ENCODE data around the gene NUDT16.

The NUDT16 gene

DNA sequence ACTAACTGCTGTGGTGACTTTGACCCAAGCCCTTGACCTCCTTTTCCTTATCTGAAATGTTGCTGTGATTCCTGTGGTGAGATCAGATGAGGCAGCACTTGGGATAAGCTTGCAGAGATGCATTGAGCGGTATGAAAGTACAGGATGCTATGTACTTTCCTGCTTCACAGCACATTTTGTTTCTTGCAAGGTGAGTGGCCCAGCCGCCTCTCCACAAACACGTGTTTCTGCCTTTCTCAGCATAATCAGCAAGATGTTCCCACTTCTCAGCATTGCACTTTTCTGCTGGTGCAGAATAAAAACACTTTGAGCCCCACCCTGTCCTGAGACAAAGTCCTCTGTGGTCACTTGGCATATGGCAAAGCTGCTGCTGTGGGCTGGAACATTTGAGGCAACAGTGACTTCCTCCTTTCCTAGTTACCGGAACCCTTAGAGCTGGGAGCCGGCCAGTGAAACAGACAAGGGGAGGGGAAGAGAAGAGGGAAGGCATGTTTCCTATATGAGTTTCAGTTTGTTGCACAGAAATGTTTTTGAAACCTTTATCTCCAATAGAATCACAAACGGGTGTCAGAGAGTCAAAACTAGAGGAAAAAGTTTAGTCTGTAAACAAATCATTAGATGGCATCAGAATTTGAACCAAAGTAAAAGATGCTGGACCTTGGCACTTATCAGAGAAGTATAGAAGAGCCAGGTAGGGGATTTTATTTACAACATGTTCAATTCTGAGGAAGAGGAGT lies 5.0 kb downstream of the NUDT16 start:
- DNase-seq = peak in 19 of 51 donors; percentile 4 to 38 (median 18)

DNA sequence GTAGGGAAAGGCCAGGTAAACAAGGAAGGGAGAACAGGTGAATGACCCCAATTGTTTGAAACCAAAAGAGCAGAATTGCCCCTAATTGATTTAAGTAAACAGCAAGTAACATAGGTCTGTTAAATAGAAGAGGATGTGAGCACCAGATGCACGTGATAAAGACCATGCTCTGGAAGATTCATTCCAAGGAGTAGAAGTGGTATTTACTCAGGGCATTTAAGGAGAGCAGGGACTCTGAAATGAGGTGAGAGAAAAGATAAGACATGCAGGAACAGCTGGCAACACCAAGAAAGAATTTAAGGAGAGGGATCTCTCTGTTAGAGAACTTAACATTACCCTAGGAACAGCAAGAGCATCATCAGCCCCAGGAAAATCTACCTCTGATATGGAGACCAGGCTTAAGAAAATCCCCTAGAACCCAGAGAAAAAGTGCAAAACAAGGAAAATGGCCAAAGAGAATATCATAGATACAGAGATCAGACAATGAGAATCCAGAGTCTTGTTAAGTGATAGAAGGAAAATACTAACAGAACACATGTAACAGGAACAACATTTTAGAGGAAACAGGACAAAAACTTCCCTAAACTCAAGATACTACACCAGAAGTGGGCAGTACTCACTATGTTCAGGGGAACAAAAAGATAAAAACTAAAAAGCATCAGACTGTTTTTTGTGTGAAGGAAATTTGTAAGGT lies 6.4 kb downstream of the NUDT16 start:
- DNase-seq = no peak

DNA sequence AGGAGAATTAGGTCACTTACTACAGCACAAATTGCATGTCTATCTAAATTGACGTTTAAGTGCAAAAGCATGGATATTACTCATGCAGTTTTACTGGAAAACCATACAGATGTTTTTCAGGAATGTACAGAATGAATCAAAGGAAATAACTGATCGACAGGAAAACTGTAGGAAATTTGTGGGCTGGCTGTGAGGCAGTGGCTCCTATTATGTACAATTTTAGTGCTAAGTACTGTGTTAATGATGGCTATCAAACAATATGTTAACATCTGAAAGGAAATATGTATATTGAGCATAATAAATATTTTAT lies 6.9 kb downstream of the NUDT16 start:
- DNase-seq = no peak

GRCh38 chr3:131390331-131390730 lies 8.8 kb downstream of the NUDT16 start:
- no peak for DNase-seq

DNA sequence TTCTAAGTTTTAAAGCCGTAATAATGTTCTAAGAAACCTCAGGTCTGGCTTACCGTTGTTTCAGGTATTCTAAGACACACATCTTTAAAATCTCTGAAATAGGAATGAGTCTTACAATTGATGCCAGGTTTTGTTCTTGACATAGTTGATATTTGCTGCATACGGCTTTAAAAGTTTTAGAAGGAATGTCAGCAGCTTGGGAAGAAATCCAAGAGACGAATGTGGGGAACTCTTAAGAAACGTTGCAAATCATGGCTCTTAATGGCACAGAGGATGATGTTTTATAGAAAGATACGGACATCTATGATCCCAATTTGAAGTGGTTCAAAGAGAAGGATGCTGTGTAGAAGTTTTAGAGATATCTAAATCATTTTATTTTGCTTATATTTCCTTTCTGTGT lies 11.5 kb downstream of the NUDT16 start:
- no peak for DNase-seq

DNA sequence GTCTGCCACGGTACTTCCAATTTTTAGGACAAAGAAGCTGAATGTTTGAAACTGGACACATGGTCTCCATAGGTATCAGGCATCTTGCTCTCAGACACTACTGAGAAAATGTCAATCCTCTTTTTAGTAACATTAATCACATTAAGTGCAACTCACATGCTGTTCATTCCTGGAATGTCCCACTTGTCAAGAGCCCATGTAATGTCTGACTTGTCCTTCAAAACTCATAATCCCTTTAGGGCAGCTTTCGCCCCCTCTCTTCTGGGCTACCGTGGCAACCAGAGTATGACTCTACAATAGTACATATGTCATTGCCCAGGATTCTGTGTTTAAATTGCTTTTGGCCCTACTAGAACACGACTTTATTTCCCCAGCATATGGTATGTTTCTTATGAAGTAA lies 12.3 kb downstream of the NUDT16 start:
- DNase-seq = no peak

GRCh38 chr3:131394400-131394799 lies 12.8 kb downstream of the NUDT16 start:
- no peak for DNase-seq

- DNase-seq = no peak
Measured at GRCh38 chr3:131396170-131396569, 14.6 kb downstream of the NUDT16 start.

DNA sequence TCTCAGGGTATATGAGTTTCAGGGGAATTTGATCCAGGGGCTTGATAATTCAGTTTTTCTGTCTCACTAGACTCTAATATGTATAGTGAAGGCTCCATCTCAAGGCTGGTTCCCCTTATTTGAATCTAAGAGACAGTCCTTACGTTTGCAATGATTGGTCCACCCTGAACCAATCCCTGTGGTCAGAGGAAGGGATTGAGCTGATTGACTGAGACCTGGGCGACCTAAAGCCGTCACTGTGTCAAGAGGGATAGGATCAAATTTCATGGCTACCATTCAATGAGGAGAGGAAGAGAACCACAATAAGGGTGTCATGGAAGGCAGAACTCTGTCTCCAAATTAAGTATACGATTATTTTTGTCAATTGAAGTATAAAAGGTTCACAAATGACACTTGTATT lies 16.3 kb downstream of the NUDT16 start:
- no peak for DNase-seq

DNA sequence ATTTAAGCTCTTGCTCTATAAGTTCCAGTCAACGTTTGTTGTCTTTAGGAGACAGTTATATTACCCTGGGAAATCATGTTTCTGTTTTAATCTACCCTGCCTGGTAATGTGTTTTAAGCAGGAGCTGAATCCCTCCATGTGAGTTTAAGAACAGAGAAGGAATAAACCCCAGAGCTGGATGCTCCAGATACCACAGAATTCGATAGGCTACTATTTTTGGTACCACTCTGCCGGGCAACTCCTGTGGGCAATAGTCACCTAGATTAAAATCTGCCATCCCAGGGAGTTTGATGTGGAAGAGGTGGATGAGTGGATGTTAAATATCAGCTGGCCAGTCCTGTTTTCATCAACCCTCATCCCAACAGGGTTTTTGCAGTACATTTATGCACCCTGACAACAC lies 20.4 kb downstream of the NUDT16 start:
- DNase-seq = no peak

DNA sequence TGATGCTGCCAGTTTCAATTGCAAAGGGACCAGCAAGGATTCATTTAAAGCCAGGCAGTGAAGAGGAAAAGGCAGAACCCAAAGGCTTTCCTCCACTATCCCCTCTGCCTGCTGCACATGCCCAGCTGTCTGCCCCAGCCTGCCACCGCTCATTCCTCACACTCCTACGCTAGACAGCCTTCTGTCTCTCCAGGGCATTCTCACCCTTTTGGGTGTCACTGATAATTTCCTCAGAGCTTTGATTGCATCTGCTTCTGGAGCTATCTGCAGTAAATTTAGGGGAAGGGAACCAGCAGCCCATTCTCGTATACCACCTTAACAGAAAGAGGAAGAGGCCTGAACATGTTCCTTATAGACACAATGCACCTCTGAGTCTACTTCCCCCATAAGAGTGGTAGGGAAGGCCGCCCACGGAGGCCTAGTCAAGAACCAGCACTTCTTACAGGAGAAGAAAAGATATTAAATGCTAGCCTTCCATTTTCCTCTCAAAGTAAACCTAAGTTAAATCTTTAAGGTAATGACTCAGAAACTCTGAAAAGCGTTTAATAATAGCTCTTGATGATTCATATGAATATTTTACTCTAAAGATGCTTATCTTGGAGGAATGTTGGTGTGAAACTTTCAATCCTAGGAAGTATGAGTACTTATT lies 20.9 kb downstream of the NUDT16 start:
- peak in 5 of 51 donors; percentile 7 to 43 (median 11) for DNase-seq

- no peak for DNase-seq
Measured at GRCh38 chr3:131403216-131403895, 21.8 kb downstream of the NUDT16 start.

DNA sequence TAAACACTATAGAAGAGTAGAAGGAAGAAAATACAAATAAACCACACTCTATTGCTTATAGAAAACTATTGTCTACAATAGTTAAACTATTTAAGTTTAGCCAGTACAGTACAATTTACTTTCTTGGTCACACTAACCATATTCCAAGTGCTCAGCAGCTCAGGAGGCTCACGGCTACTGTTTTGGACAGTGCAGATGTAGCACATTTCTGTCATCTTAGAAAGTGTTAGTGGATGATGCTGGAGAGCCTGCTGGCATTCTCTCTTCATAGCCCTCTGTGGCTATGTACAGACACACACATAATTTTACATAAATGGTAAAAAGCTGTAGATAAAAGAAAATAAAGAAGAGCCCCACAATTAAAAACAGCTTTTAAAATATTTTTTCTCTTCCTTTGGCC lies 23.8 kb downstream of the NUDT16 start:
- no peak for DNase-seq

GRCh38 chr3:131406274-131406673 lies 24.7 kb downstream of the NUDT16 start:
- DNase-seq = no peak

DNA sequence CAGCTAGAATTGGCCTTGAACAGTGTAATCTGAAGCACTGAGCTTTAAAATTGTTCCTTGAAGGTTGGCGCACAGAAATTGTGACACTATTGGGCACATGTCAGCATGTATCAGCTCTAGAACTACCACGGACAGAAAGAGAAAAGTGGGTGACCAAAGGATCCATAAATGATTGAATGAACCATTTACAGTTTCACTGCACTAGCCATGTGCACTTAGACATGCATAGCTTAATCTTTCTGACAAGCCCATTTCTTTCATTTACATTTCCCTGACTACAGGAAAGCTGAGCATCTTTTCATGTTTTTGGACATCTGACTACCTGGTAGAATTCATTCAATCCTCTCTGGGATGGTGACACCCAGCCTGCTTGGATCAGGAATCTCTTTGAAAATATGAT lies 36.2 kb downstream of the NUDT16 start:
- DNase-seq = no peak

DNA sequence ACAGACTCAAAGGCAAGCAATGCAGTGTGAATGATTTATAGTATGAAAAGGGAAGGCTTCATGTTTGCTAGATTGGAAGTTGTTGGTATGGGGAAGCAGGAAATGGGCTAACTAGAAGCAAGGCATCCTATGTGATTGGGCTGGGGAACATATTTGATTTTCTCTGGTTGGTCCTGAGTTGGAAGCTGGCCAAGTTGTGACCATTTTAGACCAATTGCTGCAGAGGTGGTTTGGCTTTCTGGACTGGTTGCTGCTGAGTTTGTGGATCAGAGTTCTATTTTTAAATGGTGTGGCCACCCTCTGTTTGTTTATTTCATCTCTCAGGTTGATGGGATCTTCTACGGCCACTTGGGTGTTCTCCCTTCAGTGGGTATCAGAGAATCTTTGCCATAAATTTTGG lies 39.7 kb downstream of the NUDT16 start:
- no peak for DNase-seq

DNA sequence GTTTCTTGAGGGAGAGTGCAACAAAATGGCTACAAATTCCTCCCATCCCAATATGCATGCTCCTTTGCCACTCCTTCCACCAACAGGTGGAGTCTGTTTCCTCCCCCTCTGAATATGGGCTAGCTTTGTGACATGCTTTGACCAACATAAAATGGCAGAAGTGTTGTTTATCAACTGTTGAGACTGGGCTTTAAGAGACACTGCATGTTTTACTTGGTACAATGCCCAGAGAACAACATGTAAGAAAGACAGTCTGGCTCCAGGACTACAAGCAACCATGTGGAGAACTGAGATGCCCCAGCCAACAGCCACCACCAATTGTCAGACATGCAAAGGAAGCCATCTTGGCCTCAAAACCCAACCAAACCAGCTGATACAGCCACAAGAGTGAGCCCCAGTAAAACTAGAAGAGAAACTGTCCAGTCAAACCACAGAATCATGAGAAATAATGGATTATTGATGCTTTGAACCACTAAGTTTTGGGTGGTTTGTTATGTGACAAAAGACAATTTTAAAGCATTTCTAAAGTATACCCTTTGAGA lies 40.5 kb downstream of the NUDT16 start:
- no peak for DNase-seq

GRCh38 chr3:131427226-131427625 lies 45.7 kb downstream of the NUDT16 start:
- DNase-seq = no peak

DNA sequence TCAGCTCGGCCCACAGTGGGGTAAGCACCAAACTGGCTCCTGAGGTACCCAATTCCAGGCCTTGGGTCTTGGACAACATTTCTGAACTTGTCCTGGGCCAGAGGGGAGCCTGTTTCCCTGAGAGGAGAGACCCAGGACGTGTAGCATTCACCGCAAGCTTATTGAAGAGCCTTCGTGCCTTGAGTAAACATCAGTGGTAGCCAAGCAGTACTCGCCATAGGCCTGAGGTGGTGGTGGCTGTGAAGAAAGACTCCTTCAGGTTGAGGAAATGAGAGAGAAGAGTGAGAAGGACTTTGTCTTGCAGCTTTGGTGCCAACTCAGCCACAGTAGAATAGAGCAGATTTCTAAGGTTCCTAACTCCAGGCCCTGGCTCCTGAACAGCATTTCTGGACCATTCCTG lies 50.2 kb downstream of the NUDT16 start:
- no peak for DNase-seq

DNA sequence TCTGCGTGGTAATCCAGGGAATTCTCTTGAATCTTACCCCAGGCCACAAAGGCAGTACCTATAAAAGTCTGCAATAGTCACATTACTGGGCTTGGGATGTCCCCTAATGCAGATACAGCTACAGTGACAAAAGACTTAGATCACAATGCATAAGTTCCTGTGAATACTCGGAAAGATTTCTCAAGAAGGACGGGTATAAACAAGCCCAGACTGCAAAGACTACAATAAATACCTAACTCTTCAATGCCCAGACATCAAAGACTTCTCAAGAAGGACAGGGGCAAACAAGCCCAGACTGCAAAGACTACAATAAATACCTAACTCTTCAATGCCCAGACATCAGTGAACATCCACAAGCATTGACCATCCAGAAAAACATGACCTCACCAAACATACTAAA lies 50.9 kb downstream of the NUDT16 start:
- DNase-seq = no peak

GRCh38 chr3:131435000-131435399 lies 53.4 kb downstream of the NUDT16 start:
- no peak for DNase-seq

Measured in hypothalamus (tissue), 51 donors.